IMR-90 (cell line): ENCODE measurements around the gene GTPBP4. TPM values are rescaled to one million over a fixed set of nuclear protein-coding genes. Genes with fewer than 3 reads are reported as not detected.

Experiments
- ATAC-seq: fragments of 200-7000 bp; cut with Tn5 transposase; 2 replicates; pipeline ENCODE4 v1.9.1; 2020; ENCODE audit warnings: low read depth, mild to moderate bottlenecking, moderate library complexity
- BruUV-seq: library from RNA; stranded (reverse); fragments of 400-500 nt; replicated peaks from 2 replicates; lab custom pipeline; 2021; lab: Mats Ljungman, UMichigan
- CTCF ChIA-PET: fragments of 300-600 bp; formaldehyde crosslinking; extraction: SDS; loops from one replicate; lab custom pipeline; 2021; ENCODE audit warnings: antibody characterized with exemption; lab: Yijun Ruan, JAX
- POLR2A ChIA-PET: fragments of 300-600 bp; sonication (Branson Sonifier 250); formaldehyde crosslinking; loops from one replicate; lab custom pipeline; 2022; ENCODE audit warnings: antibody characterized with exemption; ENCODE audit not compliant: unreplicated experiment; lab: Charles Lee
- DNase-seq: peaks from one replicate; pipeline ENCODE4 v3.0.0; 2013
- H2AFZ ChIP-seq: replicated peaks from 2 replicates; pipeline ENCODE3; 2013; ENCODE audit warnings: low read length, mild to moderate bottlenecking; ENCODE audit not compliant: poor library complexity
- H2AK5ac ChIP-seq: 2 replicates; pipeline ENCODE4 v1.6.1; 2013; ENCODE audit warnings: low read depth, low read length, inconsistent platforms
- H2AK9ac ChIP-seq: replicated peaks from 2 replicates; pipeline ENCODE3; 2013; ENCODE audit warnings: mild to moderate bottlenecking, low read depth, low read length, moderate library complexity; ENCODE audit not compliant: poor library complexity
- H2BK120ac ChIP-seq: 2 replicates; pipeline ENCODE4 v1.6.1; 2013; ENCODE audit warnings: low read depth, low read length, inconsistent platforms
- H2BK15ac ChIP-seq: 3 replicates; pipeline ENCODE4 v1.6.1; 2013; ENCODE audit warnings: low read depth, low read length, inconsistent platforms
- H2BK20ac ChIP-seq: 2 replicates; pipeline ENCODE4 v1.6.1; 2013; ENCODE audit warnings: low read depth, mild to moderate bottlenecking, inconsistent platforms, low read length, moderate library complexity
- H2BK5ac ChIP-seq: 2 replicates; pipeline ENCODE4 v1.6.1; 2013; ENCODE audit warnings: mild to moderate bottlenecking, low read depth, low read length, inconsistent platforms; ENCODE audit not compliant: poor library complexity, severe bottlenecking
- H3K14ac ChIP-seq: replicated peaks from 2 replicates; pipeline ENCODE4 v1.6.1; 2013; ENCODE audit warnings: low read depth, low read length, inconsistent platforms
- H3K18ac ChIP-seq: 2 replicates; pipeline ENCODE4 v1.6.1; 2013; ENCODE audit warnings: low read depth, low read length, control low read depth
- H3K23ac ChIP-seq: 2 replicates; pipeline ENCODE4 v1.6.1; 2013; ENCODE audit warnings: low read depth, low read length, inconsistent platforms
- H3K27ac ChIP-seq: 2 replicates; pipeline ENCODE4 v1.5.1; 2013; ENCODE audit warnings: mild to moderate bottlenecking, control low read depth, low read length; ENCODE audit not compliant: insufficient read depth
- H3K27me3 ChIP-seq: 2 replicates; pipeline ENCODE4 v1.6.1; 2013; ENCODE audit warnings: low read length; ENCODE audit not compliant: control insufficient read depth, insufficient read depth
- H3K36me3 ChIP-seq: 2 replicates; pipeline ENCODE4 v1.6.1; 2013; ENCODE audit warnings: low read length, mixed read lengths; ENCODE audit not compliant: control insufficient read depth, insufficient read depth
- H3K4ac ChIP-seq: 2 replicates; pipeline ENCODE4 v1.6.1; 2013; ENCODE audit warnings: low read depth, low read length, inconsistent platforms
- H3K4me1 ChIP-seq: 2 replicates; pipeline ENCODE4 v1.6.1; 2013; ENCODE audit warnings: low read length, mixed read lengths; ENCODE audit not compliant: control insufficient read depth, insufficient read depth
- H3K4me2 ChIP-seq: 2 replicates; pipeline ENCODE4 v1.6.1; 2013; ENCODE audit warnings: low read depth, mild to moderate bottlenecking, control low read depth, low read length, moderate library complexity
- H3K4me3 ChIP-seq: 2 replicates; pipeline ENCODE4 v1.5.1; 2013; ENCODE audit warnings: low read depth, mild to moderate bottlenecking, control low read depth, low read length, moderate library complexity; ENCODE audit not compliant: insufficient read depth
- H3K56ac ChIP-seq: 2 replicates; pipeline ENCODE4 v1.6.1; 2013; ENCODE audit warnings: low read length, inconsistent platforms; ENCODE audit not compliant: insufficient read depth; ENCODE audit errors: extremely low read depth
- H3K79me1 ChIP-seq, 2 experiments: 2 replicates each; pipeline ENCODE4 v1.6.1; 2013; ENCODE audit warnings: low read length in 2 of 2, inconsistent platforms in 1 of 2, low read depth in 1 of 2
- H3K9ac ChIP-seq: 2 replicates; pipeline ENCODE4 v1.6.1; 2013; ENCODE audit warnings: low read depth, low read length, control low read depth
- H3K9me1 ChIP-seq: 2 replicates; pipeline ENCODE4 v1.6.1; 2013; ENCODE audit warnings: low read length, inconsistent platforms; ENCODE audit not compliant: insufficient read depth
- H3K9me3 ChIP-seq: 2 replicates; pipeline ENCODE4 v1.6.1; 2013; ENCODE audit warnings: low read length; ENCODE audit not compliant: control insufficient read depth, insufficient read depth
- H4K20me1 ChIP-seq: 2 replicates; pipeline ENCODE4 v1.6.1; 2013; ENCODE audit warnings: low read length, inconsistent platforms; ENCODE audit not compliant: insufficient read depth
- H4K5ac ChIP-seq: 2 replicates; pipeline ENCODE4 v1.6.1; 2013; ENCODE audit warnings: mild to moderate bottlenecking, low read depth, low read length, control low read depth
- H4K8ac ChIP-seq, 2 experiments: 2 replicates each; pipeline ENCODE4 v1.6.1; 2013; ENCODE audit warnings: low read depth in 2 of 2, low read length in 2 of 2, control low read depth in 1 of 2, inconsistent platforms in 1 of 2
- H4K91ac ChIP-seq: 2 replicates; pipeline ENCODE4 v1.6.1; 2013; ENCODE audit warnings: low read depth, low read length, inconsistent platforms; ENCODE audit not compliant: insufficient read depth
- CHD1 ChIP-seq: IDR thresholded peaks from 2 replicates; pipeline ENCODE4 v1.6.1; 2012; ENCODE audit warnings: low read depth, low read length, improper control_type of control experiment
- ELK1 ChIP-seq: fragments of 150-350 bp; IDR thresholded peaks from 2 replicates; pipeline ENCODE4 v1.6.1; 2016; ENCODE audit warnings: low read depth, mild to moderate bottlenecking, low read length, moderate library complexity, borderline replicate concordance
- MXI1 ChIP-seq: IDR thresholded peaks from 2 replicates; pipeline ENCODE4 v1.6.1; 2012; ENCODE audit warnings: low read depth, mild to moderate bottlenecking, low read length, moderate library complexity, borderline replicate concordance
- SMC3 ChIP-seq: fragments of 150-350 bp; IDR thresholded peaks from 2 replicates; pipeline ENCODE4 v1.6.1; 2016; ENCODE audit warnings: low read depth, mild to moderate bottlenecking, antibody characterized with exemption, low read length, moderate library complexity
- WGBS, 2 experiments: methylation state at CpG; one replicate each; pipeline versions ENCODE4 v1.1.5 to v1.1.7; 2013; ENCODE audit warnings: missing lambda C conversion rate in 2 of 2; ENCODE audit not compliant: insufficient read length in 1 of 2; ENCODE audit errors: extremely low coverage in 2 of 2; 5-methylcytosine and 5-hydroxymethylcytosine counted together
- dilution Hi-C: fragments of 300-500 bp; cut with HindIII; formaldehyde crosslinking; loops from one replicate; pipeline ENCODE4 v1.14.3; 2018; ENCODE audit warnings: low sequenced_read_pairs; ENCODE audit not compliant: unreplicated experiment
- in situ Hi-C: fragments of 300-500 bp; cut with MboI; formaldehyde crosslinking; loops from 3 replicates; pipeline ENCODE4 v1.14.3; 2019; ENCODE audit warnings: low sequenced_read_pairs, inconsistent platforms, mixed read lengths
- intact Hi-C: fragments of 100-400 bp; cut with micrococcal nuclease; formaldehyde crosslinking; loops from 2 replicates; pipeline ENCODE4 v1.10.0; 2022
- polyA plus RNA-seq, 3 experiments: library from polyadenylated mRNA; depleted of rRNA; stranded (reverse); fragments of >200 nt; gene quantifications; 2 replicates each; pipeline ENCODE4 v1.2.3, GENCODE V29; 2012; ENCODE audit warnings: low replicate concordance in 1 of 3
- total RNA-seq: library from RNA; depleted of rRNA; stranded (reverse); fragments of >200 nt; gene quantifications from 2 replicates; pipeline ENCODE4 v1.2.3, GENCODE V29; 2012

Gene GTPBP4
- total and polyA plus RNA-seq, 2 of the 4 experiments (the other 2 are of a cell fraction): 46.2 to 48.6 TPM

- BruUV-seq: no TSS peak
- Histone ChIP-seq H3K9me1 (no peaks in the 10 kb centered on the region), H3K27ac (no peak overlapping the region), H2BK5ac (no peak overlapping the region), H2AK9ac (no peak overlapping the region), H3K36me3 (peaks cover 38% of the 10 kb centered on the region), H2AFZ (no peak overlapping the region), H3K79me1 (peaks cover 7 to 10% of the 10 kb centered on the region in 2 experiments; a peak in 1 of 4 replicates), H3K4ac (no peak overlapping the region), H2AK5ac (no peak overlapping the region), H3K14ac (no peak overlapping the region), H3K9me3 (no peaks in the 10 kb centered on the region), H3K4me3 (no peak overlapping the region), H3K23ac (no peak overlapping the region), H3K27me3 (no peaks in the 10 kb centered on the region), H4K5ac (no peak overlapping the region), H4K20me1 (peaks cover 3% of the 10 kb centered on the region; the same call in 1 of the 2 replicates), H4K8ac (no peak overlapping the region), H3K18ac (no peak overlapping the region), H3K4me1 (no peaks in the 10 kb centered on the region), H3K4me2 (no peak overlapping the region), H2BK20ac (no peak overlapping the region), H2BK120ac (no peak overlapping the region), H4K91ac (no peak overlapping the region), H2BK15ac (no peak overlapping the region), H3K9ac (no peak overlapping the region), H3K56ac (no peak overlapping the region)
- POLR2A ChIA-PET: no interaction called here
- no CpG with 5 or more reads among the region's 10 CpGs for WGBS, 2 experiments
- CTCF ChIA-PET: no interaction called here
- TF ChIP-seq MXI1: no peak
- no peak for TF ChIP-seq CHD1
- TF ChIP-seq ELK1: no peak
- TF ChIP-seq SMC3: no peak
- ATAC-seq (no peak), DNase-seq (no peak)
- dilution Hi-C loops (no loop called here), in situ Hi-C loops (no loop called here), intact Hi-C loops (no loop called here)
Measured at GRCh38 chr10:1019362-1019761, 31.1 kb downstream of the GTPBP4 start.
